GM19328 (cell line): ENCODE results near the gene ILRUN.
A peak's percentile ranks its signal among the peaks of the same experiment; 100 is the strongest.
"Not testable (repeated sequence)": the region's sequence is repeated elsewhere in the genome, so short reads cannot be mapped to it uniquely, and the experiment has no call there.

ENCODE experiments used
- ATAC-seq: cut with Tn5 transposase; IDR thresholded peaks from one replicate; pipeline ENCODE4 v1.9.1; 2021; ENCODE audit warnings: mild to moderate bottlenecking, moderate library complexity; ENCODE audit not compliant: unreplicated experiment

The ILRUN gene

DNA sequence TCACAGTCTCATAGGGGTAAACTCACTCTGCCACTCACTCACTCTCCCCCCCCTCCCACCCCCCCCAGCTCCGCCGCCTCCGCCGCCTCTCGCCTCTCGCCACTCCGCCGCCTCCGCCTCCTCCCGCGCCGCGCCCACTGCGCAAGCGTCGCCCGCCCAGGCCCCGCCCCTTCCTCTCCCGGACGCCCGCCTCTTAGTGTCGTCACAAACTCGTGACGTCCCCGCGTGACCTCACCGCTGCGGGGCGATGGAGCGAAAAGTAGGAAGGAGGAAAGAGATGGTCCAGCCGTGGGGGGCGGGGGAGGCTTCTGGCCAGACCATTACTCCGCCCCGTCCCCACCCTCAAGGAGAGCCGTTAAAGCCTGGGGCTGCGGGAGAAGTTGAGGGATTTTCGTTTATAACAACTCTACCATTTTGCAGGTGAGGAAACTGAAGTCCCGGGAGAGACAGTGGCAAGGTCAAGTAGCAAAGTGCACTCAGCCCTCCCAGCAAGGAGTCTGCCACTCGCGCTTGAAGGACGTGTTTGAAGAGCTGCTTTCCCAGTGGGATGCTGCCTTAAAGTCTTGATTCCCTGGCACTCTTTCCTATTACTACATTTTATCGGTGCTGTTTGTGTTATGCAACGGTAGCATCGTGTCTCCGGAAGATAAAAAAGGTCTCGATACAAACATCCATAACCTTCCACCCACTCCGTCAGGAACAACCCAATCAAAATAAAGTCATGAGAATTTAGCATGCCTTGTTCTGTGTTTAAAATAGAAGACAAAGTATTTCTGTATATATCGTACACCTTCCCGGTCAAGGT lies at the start of gene ILRUN:
Gene ILRUN, minus strand, starts transcription at position 29 of the 805 bp plus-strand sequence. CDS start 164 bp downstream, outside the sequence.
- ATAC-seq = peak; percentile 83

DNA sequence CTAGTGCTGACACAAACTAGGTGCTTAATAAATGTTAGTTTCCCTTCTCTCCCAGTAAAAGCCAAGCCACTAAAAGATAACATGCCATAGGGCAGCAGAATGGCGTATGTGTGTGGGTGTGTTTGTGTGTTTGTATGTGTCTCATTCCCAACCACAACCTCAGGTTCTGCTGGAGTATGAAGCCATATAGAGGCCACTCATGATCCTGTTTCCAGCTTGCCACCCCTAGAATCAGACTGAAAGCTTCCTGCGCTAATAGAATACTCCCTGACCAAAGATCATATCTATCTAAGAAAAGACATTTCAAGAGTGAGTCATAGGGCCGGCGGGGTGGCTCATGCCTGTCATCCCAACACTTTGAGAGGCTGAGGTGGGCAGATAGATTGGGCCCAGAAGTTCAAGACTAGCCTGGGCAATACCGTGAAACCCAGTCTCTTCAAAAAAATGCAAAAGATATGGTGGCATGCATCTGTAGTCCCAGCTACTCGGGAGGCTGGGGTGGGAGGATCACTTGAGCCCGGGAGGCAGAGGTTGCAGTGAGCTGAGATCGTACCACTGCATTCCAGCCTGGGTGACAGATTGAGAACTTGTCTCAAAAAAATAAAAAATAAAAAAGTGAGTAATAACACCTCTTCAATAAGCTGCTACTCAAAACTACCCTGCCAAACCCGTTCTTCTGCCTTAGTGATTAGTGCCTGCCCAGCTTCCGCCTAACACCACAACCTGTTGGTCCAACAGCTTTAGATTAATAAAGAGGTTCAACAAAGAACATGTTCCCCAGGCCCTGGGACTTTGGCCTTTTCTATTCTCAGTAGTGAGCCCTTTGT lies 48.9 kb upstream of the ILRUN start:
- ATAC-seq = no peak

DNA sequence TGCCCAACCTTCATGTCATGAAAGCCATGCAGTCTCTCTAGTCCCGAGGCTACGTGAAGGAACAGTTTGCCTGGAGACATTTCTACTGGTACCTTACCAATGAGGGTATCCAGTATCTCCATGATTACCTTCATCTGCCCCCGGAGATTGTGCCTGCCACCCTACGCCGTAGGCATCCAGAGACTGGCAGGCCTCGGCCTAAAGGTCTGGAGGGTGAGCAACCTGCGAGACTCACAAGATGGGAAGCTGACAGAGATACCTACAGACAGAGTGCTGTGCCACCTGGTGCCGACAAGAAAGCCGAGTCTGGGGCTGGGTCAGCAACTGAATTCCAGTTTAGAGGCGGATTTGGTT lies 47.7 kb upstream of the ILRUN start:
- ATAC-seq = not testable (repeated sequence)

DNA sequence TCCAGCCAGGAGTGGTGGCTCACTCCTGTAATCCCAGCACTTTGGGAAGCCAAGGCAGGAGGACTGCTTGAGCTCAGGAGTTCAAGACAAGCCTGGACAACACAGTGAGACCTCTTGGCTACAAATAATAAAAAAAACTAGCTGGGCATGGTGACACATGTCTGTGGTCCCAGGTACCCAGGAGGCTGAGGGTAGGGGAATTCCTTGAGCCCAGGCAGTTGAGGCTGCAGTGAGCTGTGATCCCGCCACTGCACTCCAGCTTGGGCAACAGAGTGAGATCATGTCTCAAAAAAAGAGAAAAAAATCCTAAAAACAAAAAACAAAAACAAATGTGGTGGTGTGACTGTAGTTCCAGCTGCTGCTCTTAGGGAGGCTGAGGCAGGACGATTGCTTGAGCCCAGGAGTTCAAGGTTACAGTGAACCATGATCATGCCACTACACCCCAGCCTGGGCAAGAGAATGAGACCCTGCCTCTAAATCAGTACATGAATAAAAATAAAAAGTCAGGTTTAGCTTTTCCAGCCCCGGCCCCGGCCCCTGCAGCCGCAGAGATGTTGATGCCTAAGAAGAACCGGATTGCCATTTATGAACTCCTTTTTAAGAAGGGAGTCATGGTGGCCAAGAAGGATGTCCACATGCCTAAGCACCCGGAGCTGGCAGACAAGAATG lies 47.2 kb upstream of the ILRUN start:
- no peak for ATAC-seq

DNA sequence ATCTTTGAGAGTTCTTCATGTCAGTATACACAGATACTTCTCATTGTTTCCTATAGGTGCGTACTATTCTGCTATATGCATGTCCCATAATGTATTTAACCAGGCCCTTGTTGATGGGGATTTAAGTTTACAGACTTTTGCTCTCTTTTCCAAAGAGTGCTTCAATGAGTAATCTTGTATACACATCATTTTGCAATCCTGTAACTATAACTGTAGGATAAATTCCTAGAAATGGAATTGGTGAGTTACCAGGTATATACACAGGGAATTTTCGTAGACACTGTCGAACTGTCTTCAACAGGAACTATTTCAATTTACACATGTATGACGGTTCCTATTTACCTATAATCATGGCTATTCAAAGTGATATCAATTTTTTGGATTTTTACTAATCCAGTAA lies 45.5 kb upstream of the ILRUN start:
- ATAC-seq = no peak

DNA sequence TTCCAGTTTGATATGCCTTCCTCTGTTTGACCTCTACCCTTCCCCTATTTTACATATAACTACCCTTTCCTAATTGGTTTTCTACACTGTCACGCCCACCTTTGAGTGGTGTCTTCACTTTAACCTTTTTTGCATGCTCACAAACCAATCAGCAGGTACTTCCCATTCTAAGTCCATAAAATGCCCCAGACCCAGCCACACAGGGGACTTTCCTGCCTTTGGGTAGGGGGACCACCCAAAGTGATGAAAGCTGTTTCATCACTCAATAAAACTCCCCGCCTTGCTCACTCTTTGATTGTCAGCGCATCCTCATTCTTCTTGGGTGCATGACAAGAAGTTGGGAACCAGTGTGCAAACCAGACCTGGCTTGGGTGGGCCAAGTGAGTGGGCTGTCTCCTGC lies 40.3 kb upstream of the ILRUN start:
- no peak for ATAC-seq

DNA sequence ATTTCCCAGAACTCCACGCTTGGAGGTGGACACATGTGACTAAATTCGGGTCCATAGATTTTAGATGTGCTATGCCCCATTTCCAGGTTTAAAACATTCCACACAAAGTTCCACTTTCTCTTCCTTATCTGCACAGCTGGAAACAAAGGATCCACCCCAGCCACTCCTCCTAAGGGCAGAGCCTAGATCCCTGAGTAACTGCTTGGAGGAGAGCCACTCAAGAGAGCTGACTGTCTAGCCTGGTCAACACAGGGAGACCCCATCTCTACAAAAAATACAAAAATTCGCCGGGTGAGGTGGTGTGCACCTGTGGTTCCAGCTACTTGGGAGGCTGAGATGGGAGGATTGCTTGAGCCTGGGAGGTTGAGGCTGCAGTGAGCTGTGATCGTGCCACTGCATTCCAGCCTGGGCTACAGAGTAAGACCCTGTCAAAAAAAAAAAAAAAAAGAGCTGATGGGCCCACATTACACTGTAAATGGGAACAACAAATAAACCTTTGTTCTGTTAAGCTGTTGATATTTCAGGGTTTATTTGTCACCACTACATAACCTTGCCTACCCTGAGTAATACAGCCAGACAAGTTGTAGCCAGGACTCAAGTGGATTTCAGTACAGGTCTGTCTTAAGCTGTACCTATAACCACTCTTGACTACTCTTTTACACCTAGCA lies 35.0 kb upstream of the ILRUN start:
- ATAC-seq = no peak

DNA sequence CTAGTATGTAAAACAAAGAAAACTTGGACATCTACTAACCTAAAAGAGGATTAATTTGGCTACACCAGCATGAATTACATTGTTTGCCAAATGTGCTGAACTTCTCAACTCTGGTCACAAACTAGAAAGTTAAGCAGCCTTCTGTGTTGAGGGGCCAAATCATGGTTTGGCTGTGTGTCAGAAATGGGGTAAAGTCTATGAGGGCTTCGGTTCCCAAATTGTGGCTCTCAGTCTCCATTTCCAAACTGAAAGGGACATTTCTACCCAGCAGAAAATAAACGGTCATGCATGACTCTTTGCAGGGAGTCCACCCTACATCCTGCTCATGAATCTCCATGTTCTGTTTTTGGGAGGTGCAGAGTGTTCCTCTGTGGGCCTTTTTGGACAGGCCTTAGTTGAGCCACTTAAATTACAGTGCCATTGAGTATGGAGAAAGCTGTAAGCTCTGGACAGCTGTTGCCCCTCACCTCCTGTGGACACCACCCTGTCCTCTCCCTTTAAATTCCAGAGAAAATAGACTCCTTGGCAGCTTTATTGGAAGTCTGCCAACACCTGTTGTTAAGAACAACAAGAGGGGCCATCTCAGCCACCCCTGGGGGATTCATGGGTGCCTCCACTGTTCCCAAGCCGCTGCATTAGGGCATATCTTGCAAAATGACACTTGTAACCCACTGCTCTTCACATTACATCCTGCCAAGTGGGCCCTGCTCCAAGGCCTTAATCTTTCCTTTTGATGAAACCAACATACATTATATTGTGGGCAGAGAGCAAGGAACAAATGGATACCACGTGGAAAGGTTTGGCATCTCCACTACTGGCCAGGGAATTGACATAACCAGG lies 33.3 kb upstream of the ILRUN start:
- ATAC-seq = no peak

DNA sequence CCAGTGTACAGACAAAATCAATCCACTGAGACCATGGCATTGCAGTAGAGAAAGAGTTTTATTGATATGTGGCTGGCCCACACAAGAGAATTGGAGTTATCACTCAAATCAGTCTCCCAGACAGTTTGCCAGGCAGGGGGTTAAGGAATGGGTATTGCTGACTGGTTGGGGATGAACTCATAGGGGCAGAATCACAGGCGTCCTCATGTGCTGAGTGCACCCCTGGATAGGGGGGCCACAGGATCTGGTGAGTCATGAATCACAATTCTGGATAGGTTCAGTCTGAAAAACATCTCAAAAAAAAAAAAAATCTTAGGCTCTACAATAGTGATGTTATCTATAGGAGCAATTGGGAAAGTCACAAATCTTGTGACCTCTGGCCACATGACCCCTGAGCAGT lies 29.5 kb upstream of the ILRUN start:
- ATAC-seq = no peak

DNA sequence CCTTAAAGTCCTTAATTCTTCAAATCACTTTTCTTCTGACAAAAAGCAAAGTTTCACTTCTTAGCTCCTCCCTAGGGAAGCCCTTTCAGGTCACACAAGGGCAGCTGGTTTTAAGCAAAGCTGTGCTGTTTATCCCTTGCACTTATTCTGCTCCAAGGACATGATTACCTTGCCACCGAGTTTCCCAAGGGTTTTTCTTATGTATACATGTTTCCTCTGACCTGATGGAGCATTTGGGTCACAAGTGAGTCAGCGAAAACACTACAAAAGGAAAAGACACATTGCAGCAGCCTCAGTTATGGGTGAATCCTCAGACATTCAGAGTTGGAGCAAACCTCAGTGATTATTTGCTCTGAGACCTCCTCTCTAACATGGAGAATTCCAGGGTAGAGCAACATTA lies 26.6 kb upstream of the ILRUN start:
- no peak for ATAC-seq

DNA sequence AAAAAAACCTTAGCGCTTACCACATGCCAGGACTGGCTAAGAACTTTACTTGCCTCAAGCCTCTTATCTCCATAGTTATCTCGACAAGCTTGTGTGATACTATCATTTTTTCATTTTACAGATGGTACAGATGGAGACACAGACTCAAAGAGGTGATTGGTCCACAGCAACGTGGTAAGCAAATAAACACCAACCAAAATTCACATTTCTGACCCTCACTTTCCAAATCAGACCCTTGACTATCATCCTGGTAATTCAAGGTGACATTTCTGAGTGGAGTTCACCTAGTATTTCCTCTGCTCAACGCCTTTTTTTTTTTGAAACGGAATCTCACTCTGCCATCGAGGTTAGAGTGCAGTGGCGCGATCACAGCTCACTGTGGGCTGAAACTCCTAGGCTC lies 25.9 kb upstream of the ILRUN start:
- ATAC-seq = no peak

DNA sequence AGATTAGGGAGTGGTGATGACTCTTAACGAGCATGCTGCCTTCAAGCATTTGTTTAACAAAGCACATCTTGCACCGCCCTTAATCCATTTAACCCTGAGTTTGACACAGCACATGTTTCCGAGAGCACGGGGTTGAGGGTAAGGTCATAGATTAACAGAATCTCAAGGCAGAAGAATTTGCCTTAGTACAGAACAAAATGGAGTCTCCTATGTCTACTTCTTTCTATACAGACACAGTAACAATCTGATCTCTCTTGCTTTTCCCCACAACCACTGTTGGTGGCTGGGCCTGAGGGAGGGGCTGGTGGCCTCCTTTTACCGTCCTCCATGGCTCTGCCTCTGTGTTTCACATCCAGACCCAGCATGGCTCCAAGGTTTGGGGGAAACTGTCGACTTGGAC lies 23.6 kb upstream of the ILRUN start:
- ATAC-seq = not testable (repeated sequence)

DNA sequence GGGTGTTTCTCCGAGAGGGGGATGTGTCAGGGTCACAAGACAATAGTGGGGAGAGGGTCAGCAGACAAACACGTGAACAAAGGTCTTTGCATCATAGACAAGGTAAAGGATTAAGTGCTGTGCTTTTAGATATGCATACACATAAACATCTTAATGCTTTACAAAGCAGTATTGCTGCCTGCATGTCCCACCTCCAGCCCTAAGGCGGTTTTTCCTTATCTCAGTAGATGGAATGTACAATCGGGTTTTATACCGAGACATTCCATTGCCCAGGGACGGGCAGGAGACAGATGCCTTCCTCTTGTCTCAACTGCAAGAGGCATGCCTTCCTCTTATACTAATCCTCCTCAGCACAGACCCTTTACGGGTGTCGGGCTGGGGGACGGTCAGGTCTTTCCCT lies 23.1 kb upstream of the ILRUN start:
- ATAC-seq = not testable (repeated sequence)

DNA sequence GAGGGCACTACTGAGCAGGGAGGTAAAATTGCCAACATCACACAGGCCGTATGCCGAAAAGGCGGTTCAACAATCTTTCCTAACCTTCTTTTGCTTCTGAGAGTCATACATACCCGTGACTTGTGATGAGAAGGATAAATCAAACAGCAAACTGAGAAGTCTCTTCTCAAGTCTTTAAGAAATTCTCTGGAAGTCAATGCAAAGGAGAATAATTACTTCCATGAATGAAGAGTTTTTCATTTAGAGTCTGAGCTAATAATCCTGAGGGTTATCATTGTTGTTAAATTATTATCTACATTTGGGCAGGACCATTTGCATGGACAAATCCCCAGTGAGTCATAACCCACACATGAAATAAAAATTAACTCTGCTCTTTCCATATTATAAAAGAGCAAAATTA lies 22.4 kb upstream of the ILRUN start:
- ATAC-seq = no peak

DNA sequence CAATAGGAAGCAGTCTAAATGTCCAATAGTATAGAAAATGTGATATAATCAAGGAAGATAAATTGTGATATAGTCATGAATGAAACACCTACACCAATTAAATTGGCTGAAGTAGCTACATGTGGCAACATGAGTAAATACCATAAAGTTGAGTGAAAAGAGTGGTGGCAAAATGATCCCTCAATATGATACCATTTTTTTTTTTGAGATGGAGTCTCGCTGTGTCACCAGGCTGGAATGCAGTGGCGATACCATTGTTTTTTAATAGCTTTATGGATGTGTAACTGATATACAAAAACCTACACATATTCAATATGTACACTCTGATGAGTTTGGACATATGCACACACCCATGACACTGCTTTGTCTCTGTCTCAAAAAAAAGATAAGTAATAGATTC lies 20.9 kb upstream of the ILRUN start:
- no peak for ATAC-seq

DNA sequence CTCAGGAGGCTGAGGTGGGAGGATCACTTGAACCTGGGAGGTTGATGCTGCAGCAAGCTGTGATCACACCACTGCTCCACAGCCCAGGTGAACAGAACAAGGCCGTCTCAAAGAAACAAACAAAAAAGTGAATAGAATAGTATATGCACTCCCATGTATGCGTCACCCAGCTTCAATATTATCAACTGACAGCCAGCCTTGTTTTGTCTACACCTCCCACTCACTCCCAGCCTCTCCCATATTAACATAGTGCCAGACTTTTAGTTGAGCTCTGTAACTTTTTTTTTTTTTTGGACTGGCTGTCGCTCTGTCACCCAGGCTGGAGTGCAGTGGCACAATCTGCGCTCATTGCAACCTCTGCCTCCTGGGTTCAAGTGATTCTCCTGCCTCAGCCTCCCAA lies 18.1 kb upstream of the ILRUN start:
- no peak for ATAC-seq

DNA sequence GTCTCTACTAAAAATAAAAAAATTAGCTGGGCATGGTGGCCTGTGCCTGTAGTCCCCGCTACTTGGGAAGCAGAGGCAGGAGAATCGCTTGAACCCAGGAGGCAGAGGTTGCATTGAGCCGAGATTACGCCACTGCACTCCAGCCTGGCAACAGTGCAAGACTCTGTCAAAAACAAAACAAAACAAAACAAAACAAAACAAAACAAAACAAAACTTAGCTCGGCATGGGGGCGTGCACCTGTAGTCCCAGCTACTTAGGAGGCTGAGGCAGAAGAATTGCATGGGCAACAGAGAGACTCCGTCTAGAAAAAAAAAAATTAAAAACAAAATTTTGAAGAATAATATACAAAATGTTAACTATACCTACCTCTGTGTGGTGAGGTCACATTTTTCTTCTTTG lies 16.3 kb upstream of the ILRUN start:
- not testable (repeated sequence) for ATAC-seq

DNA sequence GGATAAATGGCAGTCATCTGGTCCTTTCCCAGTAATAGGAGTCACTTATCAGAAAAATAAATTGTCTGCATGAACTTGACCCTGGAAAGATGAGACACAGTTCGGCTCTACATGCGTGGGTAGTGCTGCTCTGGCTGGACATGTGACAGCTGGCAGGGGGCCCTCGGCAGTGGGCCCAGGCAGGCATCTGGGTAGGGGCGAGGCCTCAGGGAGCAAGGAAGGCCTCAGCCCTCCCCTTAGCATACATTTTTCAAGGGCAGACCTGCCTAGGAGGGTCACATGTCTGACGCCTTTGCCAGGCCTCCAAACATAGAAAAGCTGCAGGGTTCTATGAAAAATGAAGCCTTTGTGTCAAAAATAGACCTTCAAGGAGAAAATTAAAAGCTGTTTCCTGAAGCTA lies 12.8 kb upstream of the ILRUN start:
- no peak for ATAC-seq

DNA sequence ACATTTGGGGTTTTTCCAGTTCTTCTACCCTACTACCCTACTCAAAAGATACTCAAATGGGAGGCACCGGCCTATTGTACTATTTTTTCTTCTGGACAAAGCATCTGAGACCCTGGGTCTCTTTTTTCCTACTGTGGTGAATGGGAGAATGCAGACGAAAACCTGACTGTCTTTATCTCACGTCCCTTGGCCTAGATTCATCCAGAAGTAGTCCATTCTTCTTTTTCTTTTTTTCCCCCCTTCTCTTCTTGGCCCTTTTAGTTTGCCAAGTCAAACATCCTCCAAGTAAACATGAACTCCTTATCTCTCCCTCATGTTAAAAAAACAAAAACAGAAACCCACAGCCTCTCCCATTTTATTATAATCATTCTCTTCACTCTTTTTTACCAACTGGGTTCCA lies 8.7 kb upstream of the ILRUN start:
- ATAC-seq = no peak

DNA sequence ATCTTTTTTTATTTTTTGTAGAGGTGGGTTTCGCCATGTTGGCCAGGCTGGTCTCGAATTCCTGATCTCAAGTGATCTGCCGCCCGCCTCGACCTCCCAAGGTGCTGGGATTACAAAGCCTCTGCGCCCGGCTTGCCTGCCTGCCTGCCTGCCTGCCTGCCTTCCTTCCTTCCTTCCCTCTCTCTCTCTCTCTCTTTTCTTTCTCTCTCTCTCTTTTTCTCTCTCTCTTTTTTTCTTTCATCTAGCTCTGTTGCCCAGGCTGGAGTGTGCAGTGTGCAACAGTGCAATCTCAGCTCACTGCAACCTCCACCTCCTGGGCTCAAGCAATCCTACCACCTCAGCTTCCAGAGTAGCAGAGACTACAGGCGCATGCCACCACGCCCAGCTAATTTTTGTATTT lies 4.6 kb upstream of the ILRUN start:
- no peak for ATAC-seq
